Measurements from ENCODE around the gene FOXK2. TPM values are rescaled to one million over a fixed set of nuclear protein-coding genes. Genes with fewer than 3 reads are reported as not detected.
"Not testable (repeated sequence)": the region's sequence is repeated elsewhere in the genome, so short reads cannot be mapped to it uniquely, and the experiment has no call there.

The FOXK2 gene
- total RNA-seq, 1 donor from 2014 or later: 97.7 TPM

DNA sequence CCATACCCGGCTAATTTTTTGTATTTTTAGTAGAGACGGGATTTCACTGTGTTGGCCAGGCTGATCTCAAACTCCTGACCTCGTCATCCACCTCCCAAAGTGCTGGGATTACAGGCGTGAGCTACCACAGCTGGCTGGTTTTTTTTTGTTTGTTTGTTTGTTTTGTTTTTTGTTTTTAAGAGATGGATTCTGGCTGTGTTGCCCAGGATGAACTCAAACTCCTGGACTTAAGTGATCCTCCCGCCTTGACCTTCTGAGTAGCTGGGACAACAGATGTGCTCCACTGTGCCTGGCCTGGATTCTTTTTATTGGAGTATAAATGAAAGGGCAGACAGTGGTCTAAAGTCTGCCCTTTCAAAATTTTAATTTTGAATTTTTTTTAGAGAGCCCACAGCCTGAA, 44.7 kb downstream of the FOXK2 start:
- no peak for DNase-seq (ENCODE audit: low spot score)
- Mint-ChIP-seq H3K27ac (no peak overlapping the region), H3K4me3 (no peak overlapping the region), H3K4me1 (ENCODE audit: low read depth) (peaks cover 8% of the 10 kb centered on the region), H3K36me3 (ENCODE audit: low read depth) (peaks cover 24% of the 10 kb centered on the region), H3K9me3 (no peaks in the 10 kb centered on the region), H3K27me3 (ENCODE audit: insufficient read depth) (no peaks in the 10 kb centered on the region)
- intact Hi-C loops (cut with micrococcal nuclease): no loop called here

DNA sequence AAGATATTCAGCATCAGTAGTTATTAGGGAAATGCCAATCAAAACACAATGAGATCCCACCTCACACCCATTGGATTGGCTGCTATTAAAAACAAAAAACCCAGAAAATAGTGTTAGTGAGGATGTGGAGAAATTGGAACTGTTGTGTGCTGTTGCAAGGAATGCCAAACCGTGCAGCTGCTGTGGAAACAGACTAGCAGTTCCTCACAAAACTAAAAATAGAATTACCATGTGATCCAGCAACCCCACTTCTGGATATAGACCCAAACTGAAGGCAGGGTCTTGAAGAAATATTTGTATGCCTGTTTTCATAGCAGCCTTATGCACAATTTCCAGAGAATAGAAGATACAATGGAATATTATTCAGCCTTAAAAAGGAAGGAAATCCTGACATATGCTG, 46.0 kb downstream of the FOXK2 start:
- intact Hi-C loops (cut with micrococcal nuclease): no loop called here
- peaks cover 8% of the 10 kb centered on the region for H3K4me1 Mint-ChIP-seq (ENCODE audit: low read depth)
- H3K36me3 Mint-ChIP-seq (ENCODE audit: low read depth): peaks cover 28% of the 10 kb centered on the region
- no peak overlapping the region for H3K27ac Mint-ChIP-seq
- H3K4me3 Mint-ChIP-seq: no peak overlapping the region
- H3K9me3 Mint-ChIP-seq: no peaks in the 10 kb centered on the region
- no peak for DNase-seq (ENCODE audit: low spot score)
- H3K27me3 Mint-ChIP-seq (ENCODE audit: insufficient read depth): no peaks in the 10 kb centered on the region

DNA sequence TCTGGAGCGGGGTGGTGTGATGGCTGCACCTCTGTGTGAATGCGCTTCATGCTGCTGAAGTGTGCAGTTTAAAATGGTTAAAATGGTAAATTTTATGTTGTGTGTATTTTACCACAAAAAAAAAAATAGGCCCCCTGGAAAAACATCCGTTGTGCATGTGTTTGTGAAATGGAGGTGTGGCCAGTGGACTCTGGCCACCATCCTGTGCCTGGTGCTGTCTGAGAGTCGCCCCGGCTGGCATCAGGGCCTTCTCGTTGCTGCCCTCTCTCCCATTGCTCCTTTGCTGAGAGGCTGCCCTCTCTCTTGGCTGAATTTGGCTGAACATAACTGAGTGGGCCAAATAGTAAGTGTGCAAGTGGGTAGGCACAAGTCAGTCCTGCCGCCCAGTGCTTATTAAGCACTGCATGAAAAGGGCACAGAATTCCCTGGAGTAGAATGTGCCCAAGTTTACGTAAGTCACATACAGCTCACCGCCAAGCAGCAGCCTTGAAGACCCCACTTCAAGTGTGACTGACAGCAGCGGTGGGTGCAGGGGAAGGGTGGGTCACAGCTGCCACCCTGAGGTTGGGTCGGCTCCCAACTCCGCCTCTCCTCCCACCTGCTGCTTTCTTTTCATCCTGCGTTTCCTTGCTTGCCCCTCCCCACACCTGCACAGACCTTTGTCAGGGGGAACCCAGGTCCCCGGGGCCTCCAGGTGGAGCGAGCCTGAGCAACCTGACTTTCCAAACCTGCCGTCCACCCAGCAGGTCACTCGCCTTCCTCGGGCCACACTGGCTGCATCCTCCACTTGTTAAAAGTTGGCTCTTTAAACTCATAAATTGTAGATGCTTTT, 46.8 kb downstream of the FOXK2 start:
- Mint-ChIP-seq H3K4me3 (no peak overlapping the region), H3K27ac (no peak overlapping the region), H3K9me3 (no peaks in the 10 kb centered on the region), H3K36me3 (ENCODE audit: low read depth) (peaks cover 29% of the 10 kb centered on the region), H3K4me1 (ENCODE audit: low read depth) (peaks cover 1% of the 10 kb centered on the region), H3K27me3 (ENCODE audit: insufficient read depth) (no peaks in the 10 kb centered on the region)
- intact Hi-C loops (cut with micrococcal nuclease): no loop called here
- DNase-seq (ENCODE audit: low spot score): no peak

DNA sequence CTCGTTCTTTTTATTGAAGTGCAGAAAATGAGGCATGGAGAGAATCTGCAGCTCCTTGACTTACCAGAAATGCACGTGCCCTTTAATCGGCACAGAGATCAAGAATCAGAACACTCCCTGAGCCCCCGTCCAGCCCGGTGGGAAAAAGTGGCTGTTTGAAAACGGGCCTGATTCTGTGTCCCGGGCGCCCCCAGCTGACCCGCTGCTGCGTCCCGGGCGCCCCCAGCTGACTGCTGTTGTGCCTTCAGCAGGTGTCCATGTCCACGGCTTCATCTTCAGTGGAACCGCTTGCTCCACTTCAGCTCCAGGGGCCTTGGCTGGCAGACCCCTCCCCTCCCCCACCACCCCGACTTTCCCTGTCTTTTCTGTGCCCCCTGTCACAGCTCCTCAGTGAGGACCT, 47.8 kb downstream of the FOXK2 start:
- Mint-ChIP-seq H3K27me3 (ENCODE audit: insufficient read depth) (no peaks in the 10 kb centered on the region), H3K27ac (no peak overlapping the region), H3K4me3 (no peak overlapping the region), H3K36me3 (ENCODE audit: low read depth) (peaks cover 35% of the 10 kb centered on the region), H3K4me1 (ENCODE audit: low read depth) (no peaks in the 10 kb centered on the region), H3K9me3 (no peaks in the 10 kb centered on the region)
- no peak for DNase-seq (ENCODE audit: low spot score)
- intact Hi-C loops (cut with micrococcal nuclease): no loop called here

DNA sequence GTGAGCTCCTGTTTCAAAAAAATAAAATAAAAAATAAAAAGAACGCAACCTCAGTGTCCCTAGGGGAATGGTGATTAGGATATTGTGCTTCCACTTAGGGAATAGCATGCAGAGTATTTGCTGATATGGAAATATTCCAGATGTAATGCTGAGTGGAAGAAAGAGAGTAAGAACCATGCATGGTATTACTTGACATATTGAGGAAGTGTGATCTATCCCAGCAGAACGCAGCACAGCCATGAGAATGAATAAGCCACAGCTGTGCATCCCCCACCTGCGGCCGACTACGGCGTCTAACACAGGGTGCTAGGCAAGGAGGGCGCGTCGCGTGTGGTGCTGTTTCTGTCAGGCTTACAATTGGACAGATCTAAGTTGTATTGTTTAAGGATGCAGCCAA, 49.5 kb downstream of the FOXK2 start:
- no peaks in the 10 kb centered on the region for H3K27me3 Mint-ChIP-seq (ENCODE audit: insufficient read depth)
- H3K4me1 Mint-ChIP-seq (ENCODE audit: low read depth): no peaks in the 10 kb centered on the region
- H3K27ac Mint-ChIP-seq: no peak overlapping the region
- H3K4me3 Mint-ChIP-seq: no peak overlapping the region
- DNase-seq (ENCODE audit: low spot score): no peak
- no peaks in the 10 kb centered on the region for H3K9me3 Mint-ChIP-seq
- intact Hi-C loops (cut with micrococcal nuclease): no loop called here
- peaks cover 39% of the 10 kb centered on the region for H3K36me3 Mint-ChIP-seq (ENCODE audit: low read depth)

DNA sequence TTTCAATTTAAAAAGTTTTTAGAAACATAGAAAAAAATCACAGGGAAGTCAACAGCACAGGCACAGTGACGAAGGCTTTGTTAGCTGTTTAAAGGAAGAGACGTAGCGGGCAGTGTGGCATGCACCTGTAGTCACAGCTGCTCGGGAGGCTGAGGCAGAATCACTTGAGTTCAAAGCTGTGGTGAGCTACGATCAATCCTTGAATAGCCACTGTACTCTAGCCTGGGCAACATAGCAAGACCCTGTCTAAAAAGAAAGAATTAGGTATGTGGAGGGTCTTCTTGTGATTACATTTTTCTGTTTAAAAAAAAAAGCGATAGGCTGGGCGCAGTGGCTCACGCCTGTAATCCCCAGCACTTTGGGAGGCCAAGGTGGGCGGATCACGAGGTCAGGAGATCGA, 50.1 kb downstream of the FOXK2 start:
- peaks cover 39% of the 10 kb centered on the region for H3K36me3 Mint-ChIP-seq (ENCODE audit: low read depth)
- no peak overlapping the region for H3K27ac Mint-ChIP-seq
- no peak for DNase-seq (ENCODE audit: low spot score)
- H3K27me3 Mint-ChIP-seq (ENCODE audit: insufficient read depth): no peaks in the 10 kb centered on the region
- H3K9me3 Mint-ChIP-seq: no peaks in the 10 kb centered on the region
- H3K4me3 Mint-ChIP-seq: no peak overlapping the region
- intact Hi-C loops (cut with micrococcal nuclease): no loop called here
- no peaks in the 10 kb centered on the region for H3K4me1 Mint-ChIP-seq (ENCODE audit: low read depth)

DNA sequence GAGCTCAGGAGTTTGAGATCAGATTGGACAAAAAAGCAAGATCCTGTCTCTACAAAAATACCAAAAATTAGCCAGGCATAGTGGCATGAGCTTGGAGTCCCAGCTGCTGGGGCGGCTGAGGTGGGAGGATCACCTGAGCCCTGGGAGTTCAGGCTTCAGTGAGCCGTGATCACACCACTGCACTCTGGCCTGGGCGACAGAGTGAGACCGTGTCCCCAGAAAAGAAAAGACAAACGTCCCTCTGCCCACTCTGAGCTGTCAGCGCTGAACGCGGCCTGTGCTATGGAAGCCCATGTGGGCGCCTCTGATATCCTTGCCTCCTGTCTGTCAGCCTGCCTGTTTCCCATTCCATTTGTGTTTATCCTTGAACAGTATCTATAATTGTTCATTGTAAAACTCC, 50.7 kb downstream of the FOXK2 start:
- H3K36me3 Mint-ChIP-seq (ENCODE audit: low read depth): peaks cover 37% of the 10 kb centered on the region
- H3K27ac Mint-ChIP-seq: no peak overlapping the region
- H3K9me3 Mint-ChIP-seq: no peaks in the 10 kb centered on the region
- intact Hi-C loops (cut with micrococcal nuclease): no loop called here
- H3K27me3 Mint-ChIP-seq (ENCODE audit: insufficient read depth): no peaks in the 10 kb centered on the region
- H3K4me1 Mint-ChIP-seq (ENCODE audit: low read depth): no peaks in the 10 kb centered on the region
- DNase-seq (ENCODE audit: low spot score): no peak
- no peak overlapping the region for H3K4me3 Mint-ChIP-seq

DNA sequence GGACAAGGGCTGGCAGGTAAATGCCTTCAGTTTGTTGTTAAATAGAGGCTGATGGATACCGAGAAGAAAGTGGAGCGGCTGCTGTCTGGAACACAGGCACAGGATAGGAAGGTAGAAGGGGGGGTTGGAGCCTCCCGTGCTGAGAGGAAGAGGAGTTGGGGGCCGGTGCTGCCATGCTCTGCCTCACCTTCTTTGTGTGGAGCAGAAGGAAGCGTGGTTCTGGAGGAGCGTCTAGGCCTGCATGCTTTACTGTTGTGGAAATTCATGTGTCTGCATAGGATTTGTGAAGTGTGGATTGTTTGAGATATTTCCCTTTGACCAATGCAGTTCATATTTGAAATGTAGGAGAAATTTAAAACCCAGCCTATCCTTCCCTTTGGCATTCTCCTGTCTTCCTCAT, 52.3 kb downstream of the FOXK2 start:
- Mint-ChIP-seq H3K9me3 (no peaks in the 10 kb centered on the region), H3K36me3 (ENCODE audit: low read depth) (peaks cover 29% of the 10 kb centered on the region), H3K27me3 (ENCODE audit: insufficient read depth) (no peaks in the 10 kb centered on the region), H3K4me1 (ENCODE audit: low read depth) (no peaks in the 10 kb centered on the region), H3K4me3 (no peak overlapping the region), H3K27ac (peak overlapping the region; percentile 36)
- intact Hi-C loops (cut with micrococcal nuclease): no loop called here
- no peak for DNase-seq (ENCODE audit: low spot score)

DNA sequence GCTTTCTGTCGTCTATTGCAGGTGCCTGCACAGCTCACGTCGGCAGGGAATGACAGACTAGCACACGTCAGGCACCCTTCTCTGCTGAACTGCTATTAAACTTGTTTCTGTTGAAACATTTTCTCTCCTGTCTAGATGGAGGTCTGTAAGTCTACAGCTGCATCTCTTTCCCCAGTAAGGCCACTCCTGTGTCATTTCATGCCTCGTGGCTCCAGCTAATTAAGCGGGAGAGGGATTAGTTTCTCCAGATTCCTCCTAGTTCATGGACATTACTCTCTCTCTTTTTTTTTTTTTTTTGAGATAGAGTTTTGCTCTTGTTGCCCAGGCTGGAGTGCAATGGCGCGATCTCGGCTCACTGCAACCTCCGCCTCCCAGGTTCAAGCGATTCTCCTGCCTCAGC, 54.5 kb downstream of the FOXK2 start:
- Mint-ChIP-seq H3K4me3 (no peak overlapping the region), H3K4me1 (ENCODE audit: low read depth) (no peaks in the 10 kb centered on the region), H3K27ac (no peak overlapping the region), H3K9me3 (no peaks in the 10 kb centered on the region), H3K27me3 (ENCODE audit: insufficient read depth) (no peaks in the 10 kb centered on the region), H3K36me3 (ENCODE audit: low read depth) (peaks cover 27% of the 10 kb centered on the region)
- no peak for DNase-seq (ENCODE audit: low spot score)
- intact Hi-C loops (cut with micrococcal nuclease): no loop called here

DNA sequence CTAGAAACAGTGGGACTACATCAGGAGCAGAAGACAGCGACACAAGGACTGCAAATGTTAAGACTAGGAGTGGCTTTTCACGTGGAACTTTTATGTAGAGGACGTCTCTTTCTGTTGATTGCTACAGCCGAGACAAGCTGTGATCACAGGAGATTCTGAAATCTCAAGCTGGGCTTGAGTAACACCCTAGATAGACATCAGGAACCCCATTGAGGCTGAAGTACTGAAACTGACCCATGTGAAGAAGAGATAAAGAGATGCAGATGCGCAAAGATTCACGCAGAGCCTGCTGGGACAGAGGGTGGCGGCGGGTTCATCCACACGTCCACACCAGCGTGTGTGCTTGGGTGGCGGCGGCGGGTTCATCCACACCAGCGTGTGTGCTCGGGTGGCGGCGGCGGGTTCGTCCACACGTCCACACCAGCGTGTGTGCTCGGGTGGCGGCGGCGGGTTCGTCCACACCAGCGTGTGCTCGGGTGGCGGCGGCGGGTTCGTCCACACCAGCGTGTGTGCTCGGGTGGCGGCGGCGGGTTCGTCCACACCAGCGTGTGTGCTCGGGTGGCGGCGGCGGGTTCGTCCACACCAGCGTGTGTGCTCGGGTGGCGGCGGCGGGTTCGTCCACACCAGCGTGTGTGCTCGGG, 56.2 kb downstream of the FOXK2 start:
- H3K27me3 Mint-ChIP-seq (ENCODE audit: insufficient read depth); DNase-seq (ENCODE audit: low spot score); H3K4me3 Mint-ChIP-seq; H3K27ac Mint-ChIP-seq; H3K4me1 Mint-ChIP-seq (ENCODE audit: low read depth); H3K9me3 Mint-ChIP-seq; intact Hi-C loops (cut with micrococcal nuclease): not testable (repeated sequence)
- H3K36me3 Mint-ChIP-seq (ENCODE audit: low read depth): peaks cover 22% of the 10 kb centered on the region

DNA sequence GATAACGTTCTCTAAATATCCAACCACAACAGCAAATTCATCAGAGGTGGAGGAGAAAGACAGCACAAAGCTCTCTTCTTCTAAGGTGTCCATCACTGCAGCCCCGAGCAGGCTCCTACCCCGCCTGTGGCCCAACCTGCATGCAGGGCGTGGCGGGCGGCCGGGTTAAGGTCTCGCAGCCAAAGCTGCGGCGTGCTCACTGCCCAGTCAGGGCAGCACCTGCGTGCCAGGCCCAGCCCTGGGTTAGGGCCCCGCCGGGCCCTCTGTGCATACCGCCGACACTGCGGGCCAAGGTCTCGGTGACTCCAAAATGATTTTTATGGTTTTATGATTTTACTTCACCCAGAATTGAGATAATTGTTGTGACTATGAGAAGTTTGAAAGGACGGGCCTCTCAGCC, 57.8 kb downstream of the FOXK2 start:
- Mint-ChIP-seq H3K36me3 (ENCODE audit: low read depth) (peaks cover 16% of the 10 kb centered on the region), H3K4me1 (ENCODE audit: low read depth) (no peaks in the 10 kb centered on the region), H3K27me3 (ENCODE audit: insufficient read depth) (no peaks in the 10 kb centered on the region), H3K9me3 (no peaks in the 10 kb centered on the region), H3K27ac (no peak overlapping the region), H3K4me3 (no peak overlapping the region)
- intact Hi-C loops (cut with micrococcal nuclease): no loop called here
- DNase-seq (ENCODE audit: low spot score): no peak

DNA sequence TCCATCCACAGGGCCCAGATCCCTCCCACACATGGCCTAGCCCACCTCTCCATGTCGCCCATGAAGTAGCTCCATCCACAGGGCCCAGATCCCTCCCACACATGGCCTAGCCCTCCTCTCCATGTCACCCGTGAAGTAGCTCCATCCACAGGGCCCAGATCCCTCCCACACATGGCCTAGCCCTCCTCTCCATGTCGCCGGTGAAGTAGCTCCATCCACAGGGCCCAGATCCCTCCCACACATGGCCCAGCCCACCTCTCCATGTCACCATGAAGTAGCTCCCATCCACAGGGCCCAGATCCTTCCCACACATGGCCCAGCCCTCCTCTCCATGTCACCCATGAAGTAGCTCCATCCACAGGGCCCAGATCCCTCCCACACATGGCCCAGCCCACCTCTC, 60.4 kb downstream of the FOXK2 start:
- H3K9me3 Mint-ChIP-seq; intact Hi-C loops (cut with micrococcal nuclease); H3K4me1 Mint-ChIP-seq (ENCODE audit: low read depth); H3K27me3 Mint-ChIP-seq (ENCODE audit: insufficient read depth); H3K4me3 Mint-ChIP-seq; DNase-seq (ENCODE audit: low spot score): not testable (repeated sequence)
- peaks cover 17% of the 10 kb centered on the region for H3K36me3 Mint-ChIP-seq (ENCODE audit: low read depth)
- peak overlapping the region; percentile 52 for H3K27ac Mint-ChIP-seq

DNA sequence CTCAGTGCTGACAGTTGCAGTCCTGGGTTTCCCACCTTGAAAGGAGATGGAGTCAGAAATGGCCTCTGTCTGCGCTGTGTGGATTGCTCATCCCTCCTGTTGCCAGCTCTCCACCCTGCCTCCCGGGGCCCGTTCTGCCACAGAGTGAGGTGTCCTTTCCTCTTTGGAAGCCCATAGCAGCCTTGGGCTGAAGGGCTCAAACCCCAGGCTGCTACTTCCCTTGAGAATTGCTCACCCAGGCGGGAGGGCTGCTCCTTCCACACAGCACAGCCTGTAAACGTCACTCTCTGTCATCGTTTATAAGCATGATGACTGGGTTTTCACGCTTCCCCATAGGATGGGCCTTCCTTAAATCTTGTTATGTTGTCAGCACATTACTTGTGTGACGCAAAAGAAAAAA, 62.7 kb downstream of the FOXK2 start:
- intact Hi-C loops (cut with micrococcal nuclease): no loop called here
- Mint-ChIP-seq H3K4me1 (ENCODE audit: low read depth) (peaks cover 5% of the 10 kb centered on the region), H3K4me3 (no peak overlapping the region), H3K27ac (no peak overlapping the region), H3K27me3 (ENCODE audit: insufficient read depth) (no peaks in the 10 kb centered on the region), H3K36me3 (ENCODE audit: low read depth) (peaks cover 26% of the 10 kb centered on the region), H3K9me3 (no peaks in the 10 kb centered on the region)
- no peak for DNase-seq (ENCODE audit: low spot score)

Data from activated T-helper 1 cell treated with anti-CD3 and anti-CD28 coated beads, Interleukin-12 subunit alpha, Interleukin-12 subunit beta, Interleukin-2, Interleukin-4 antibody, amounts not matched to agents 30 ng/mL and 10 ng/mL and 1 ng/mL, durations not matched to agents 14 hours and 24 hours and 36 hours (primary cell).